Endothelial cell of umbilical vein (primary cell): ENCODE measurements around the gene CARD11.

ENCODE experiments used
- MYC ChIP-seq: IDR thresholded peaks from one replicate; pipeline ENCODE4 v1.6.1; 2011; ENCODE audit warnings: mild to moderate bottlenecking, low read depth, low read length
- POLR2A ChIP-seq: IDR thresholded peaks from 2 replicates; pipeline ENCODE4 v1.6.1; 2012; ENCODE audit warnings: low read depth, mild to moderate bottlenecking, control low read depth, low read length
- POLR2AphosphoS5 ChIP-seq: IDR thresholded peaks from 2 replicates; pipeline ENCODE4 v1.6.1; 2012; ENCODE audit warnings: low read depth, mild to moderate bottlenecking, control low read depth, low read length, moderate library complexity; ENCODE audit not compliant: insufficient read depth
- TF ChIP-seq, protein P1 (sequence below), 2 donors: IDR thresholded peaks; 1 replicate in 1 of 2; 2 replicates in 1 of 2; pipeline ENCODE4 v1.5.1; 2011; ENCODE audit warnings: low read length in 2 of 2, mild to moderate bottlenecking in 2 of 2, moderate library complexity in 2 of 2, control low read depth in 1 of 2, inconsistent platforms in 1 of 2, low read depth in 1 of 2; ENCODE audit not compliant: insufficient read depth in 1 of 2; ENCODE audit errors: extremely low read depth in 1 of 2

DNA sequence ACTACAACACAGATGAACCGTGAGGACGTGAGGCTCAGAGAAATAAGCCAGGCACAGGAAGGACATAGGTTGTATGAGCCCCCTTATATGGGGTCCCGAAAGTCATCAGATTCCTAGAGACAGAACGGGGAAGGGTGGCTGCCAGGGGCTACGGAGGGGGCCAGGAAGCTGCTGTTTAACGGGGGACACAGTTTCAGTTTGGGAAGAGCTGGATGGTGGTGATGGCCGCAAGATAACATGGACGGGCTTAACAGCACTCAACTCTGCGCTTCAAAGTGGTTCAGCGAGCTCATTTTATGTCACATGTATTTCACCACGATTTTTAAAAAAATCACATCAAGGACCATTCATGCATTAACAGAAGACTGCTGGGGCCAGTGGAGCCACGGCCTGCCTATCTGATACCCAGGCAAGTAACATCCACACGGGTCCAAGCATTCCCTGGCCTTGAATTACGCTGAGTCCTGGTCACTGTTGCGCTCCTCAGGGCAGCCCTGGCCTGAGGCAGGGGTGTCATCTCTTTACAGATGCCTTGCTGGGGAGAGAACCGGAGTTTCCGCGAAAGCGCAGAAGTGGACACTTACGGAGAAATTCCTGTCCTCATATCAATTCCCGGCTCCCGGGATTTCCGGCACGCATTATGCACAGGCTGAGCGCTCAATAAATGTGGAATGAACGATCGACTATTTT is 1.5 kb downstream of the CARD11 start:
- TF ChIP-seq, protein P1, sequence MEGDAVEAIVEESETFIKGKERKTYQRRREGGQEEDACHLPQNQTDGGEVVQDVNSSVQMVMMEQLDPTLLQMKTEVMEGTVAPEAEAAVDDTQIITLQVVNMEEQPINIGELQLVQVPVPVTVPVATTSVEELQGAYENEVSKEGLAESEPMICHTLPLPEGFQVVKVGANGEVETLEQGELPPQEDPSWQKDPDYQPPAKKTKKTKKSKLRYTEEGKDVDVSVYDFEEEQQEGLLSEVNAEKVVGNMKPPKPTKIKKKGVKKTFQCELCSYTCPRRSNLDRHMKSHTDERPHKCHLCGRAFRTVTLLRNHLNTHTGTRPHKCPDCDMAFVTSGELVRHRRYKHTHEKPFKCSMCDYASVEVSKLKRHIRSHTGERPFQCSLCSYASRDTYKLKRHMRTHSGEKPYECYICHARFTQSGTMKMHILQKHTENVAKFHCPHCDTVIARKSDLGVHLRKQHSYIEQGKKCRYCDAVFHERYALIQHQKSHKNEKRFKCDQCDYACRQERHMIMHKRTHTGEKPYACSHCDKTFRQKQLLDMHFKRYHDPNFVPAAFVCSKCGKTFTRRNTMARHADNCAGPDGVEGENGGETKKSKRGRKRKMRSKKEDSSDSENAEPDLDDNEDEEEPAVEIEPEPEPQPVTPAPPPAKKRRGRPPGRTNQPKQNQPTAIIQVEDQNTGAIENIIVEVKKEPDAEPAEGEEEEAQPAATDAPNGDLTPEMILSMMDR (IDR thresholded peaks at IDR 0.05; ENCODE audit: extremely low read depth in 1 of 2, insufficient read depth in 1 of 2, low read depth in 1 of 2, low read length in 2 of 2) = no peak
- TF ChIP-seq POLR2A = no peak
- no peak for TF ChIP-seq POLR2AphosphoS5
- no peak for TF ChIP-seq MYC
